ENCODE data around the gene ERN1. TPM values are rescaled to one million over a fixed set of nuclear protein-coding genes. Genes with fewer than 3 reads are reported as not detected.

The ERN1 gene
- total and polyA plus RNA-seq, 2 of the 13 experiments (the other 11 are each of a cell fraction or from before 2014, with no cell fraction given), result 6.0 to 12.7 TPM

DNA sequence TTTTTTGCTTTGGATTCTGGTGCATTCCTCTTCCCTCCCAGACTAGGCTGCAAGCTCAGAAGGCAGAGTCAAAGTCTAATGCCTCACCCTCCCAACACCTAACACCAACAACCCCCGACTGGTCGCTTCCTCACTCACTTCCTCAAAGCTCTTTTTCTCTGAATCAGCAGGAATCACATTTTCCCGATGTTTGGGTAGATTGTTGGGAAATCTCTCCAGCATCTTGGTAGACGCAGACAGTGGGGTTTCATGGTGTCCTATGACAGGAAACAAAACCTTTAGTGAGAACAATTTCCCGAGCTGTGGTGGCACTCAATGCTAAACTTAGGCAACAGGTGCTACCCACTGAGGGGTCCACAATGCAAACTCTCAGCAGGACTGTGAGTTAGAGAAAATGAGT, 69.6 kb downstream of the ERN1 start:
- WGBS (ENCODE audit: low lambda C conversion rate), result 87% methylated on average over 5 of the region's 5 CpGs
- no peaks in the 10 kb centered on the region for H3K79me2 ChIP-seq (ENCODE audit: insufficient read depth, low read length)
- intact Hi-C loops (cut with micrococcal nuclease; ENCODE audit: unreplicated experiment), result no loop called here
- no peaks in the 10 kb centered on the region for H4K20me1 ChIP-seq (ENCODE audit: insufficient read depth, low read length)
- CTCF ChIA-PET (ENCODE audit: low intra/inter-chr PET ratio, low total read pairs), result no interaction called here
- peaks cover 29% of the 10 kb centered on the region for H3K4me1 ChIP-seq (ENCODE audit: insufficient read depth, low read length)
- H3K27me3 ChIP-seq (ENCODE audit: control insufficient read depth in 1 of 2, insufficient read depth in 2 of 2, low read length in 2 of 2), result no peaks in the 10 kb centered on the region
- in situ Hi-C loops (cut with HindIII; ENCODE audit: extremely low pct_ligation_motif_present, low pct_unique_long_range_greater_than_20kb), result loop anchor here (5.0 to 10.0 kb wide), 2 partner anchors 72 to 224 kb away; partner anchors contain the start of gene ERN1
- FAIRE-seq, result peak; percentile 70
- ATAC-seq, result no peak
- POLR2A ChIA-PET, result interaction anchor here (2.3 to 2.6 kb wide), 2 partner anchors 14 to 74 kb away, joined by 6 to 8 read pairs; no protein-coding TSS in a partner anchor
- peaks cover 19 to 71% of the 10 kb centered on the region in 2 experiments for H3K36me3 ChIP-seq (replicated peaks in 1 of 2; ENCODE audit: control insufficient read depth in 1 of 2, insufficient read depth in 2 of 2, low read length in 2 of 2)
- no peak overlapping the region for H3K9ac ChIP-seq (ENCODE audit: insufficient read depth, low read depth, low read length)
- no peak overlapping the region for H3K4me2 ChIP-seq (ENCODE audit: low read depth, low read length)
- H3K4me3 ChIP-seq (replicated peaks in 1 of 3; ENCODE audit: insufficient read depth in 1 of 3, low read depth in 2 of 3, low read length in 3 of 3), result no peak overlapping the region
- TF ChIP-seq, protein P1, sequence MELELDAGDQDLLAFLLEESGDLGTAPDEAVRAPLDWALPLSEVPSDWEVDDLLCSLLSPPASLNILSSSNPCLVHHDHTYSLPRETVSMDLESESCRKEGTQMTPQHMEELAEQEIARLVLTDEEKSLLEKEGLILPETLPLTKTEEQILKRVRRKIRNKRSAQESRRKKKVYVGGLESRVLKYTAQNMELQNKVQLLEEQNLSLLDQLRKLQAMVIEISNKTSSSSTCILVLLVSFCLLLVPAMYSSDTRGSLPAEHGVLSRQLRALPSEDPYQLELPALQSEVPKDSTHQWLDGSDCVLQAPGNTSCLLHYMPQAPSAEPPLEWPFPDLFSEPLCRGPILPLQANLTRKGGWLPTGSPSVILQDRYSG (CRISPR knock-in tag; IDR thresholded peaks at IDR 0.05), result no peak
- no peak for TF ChIP-seq ZNF619 (CRISPR knock-in tag; IDR thresholded peaks at IDR 0.05)
- no peak for TF ChIP-seq ZNF552 (CRISPR knock-in tag; IDR thresholded peaks at IDR 0.05; ENCODE audit: borderline replicate concordance)
- TF ChIP-seq SMYD3 (CRISPR knock-in tag; IDR thresholded peaks at IDR 0.05), result no peak
- TF ChIP-seq MAFK (conservative IDR thresholded peaks at IDR 0.05 in 1 of 2, IDR thresholded peaks at IDR 0.05 in 1 of 2; ENCODE audit: low read length in 2 of 2), result peak; percentile 49 to 53
- TF ChIP-seq, protein P2, sequence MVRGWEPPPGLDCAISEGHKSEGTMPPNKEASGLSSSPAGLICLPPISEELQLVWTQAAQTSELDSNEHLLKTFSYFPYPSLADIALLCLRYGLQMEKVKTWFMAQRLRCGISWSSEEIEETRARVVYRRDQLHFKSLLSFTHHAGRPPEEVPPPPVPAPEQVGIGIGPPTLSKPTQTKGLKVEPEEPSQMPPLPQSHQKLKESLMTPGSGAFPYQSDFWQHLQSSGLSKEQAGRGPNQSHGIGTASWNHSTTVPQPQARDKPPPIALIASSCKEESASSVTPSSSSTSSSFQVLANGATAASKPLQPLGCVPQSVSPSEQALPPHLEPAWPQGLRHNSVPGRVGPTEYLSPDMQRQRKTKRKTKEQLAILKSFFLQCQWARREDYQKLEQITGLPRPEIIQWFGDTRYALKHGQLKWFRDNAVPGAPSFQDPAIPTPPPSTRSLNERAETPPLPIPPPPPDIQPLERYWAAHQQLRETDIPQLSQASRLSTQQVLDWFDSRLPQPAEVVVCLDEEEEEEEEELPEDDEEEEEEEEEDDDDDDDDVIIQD (CRISPR knock-in tag; IDR thresholded peaks at IDR 0.05; ENCODE audit: low read depth), result peak; percentile 49; the same call in 1 of the 2 replicates
- no peak for TF ChIP-seq ZSCAN21 (CRISPR knock-in tag; IDR thresholded peaks at IDR 0.05; ENCODE audit: borderline replicate concordance)
- TF ChIP-seq NR2C2 (CRISPR knock-in tag; IDR thresholded peaks at IDR 0.05; ENCODE audit: borderline replicate concordance), result no peak
- TF ChIP-seq HOXA5 (CRISPR knock-in tag; IDR thresholded peaks at IDR 0.05), result no peak
- no peak for TF ChIP-seq MAFG (CRISPR knock-in tag; IDR thresholded peaks at IDR 0.05)
- TF ChIP-seq MAFF (IDR thresholded peaks at IDR 0.05; ENCODE audit: low read depth, low read length), result peak; percentile 53
- no peak for TF ChIP-seq ZBTB42 (CRISPR knock-in tag; IDR thresholded peaks at IDR 0.05)
- TF ChIP-seq PAX8 (CRISPR knock-in tag; IDR thresholded peaks at IDR 0.05; ENCODE audit: borderline replicate concordance), result no peak
- no peak for TF ChIP-seq ZNF207 (IDR thresholded peaks at IDR 0.05; ENCODE audit: borderline replicate concordance)
- TF ChIP-seq ZNF670 (CRISPR knock-in tag; IDR thresholded peaks at IDR 0.05; ENCODE audit: borderline replicate concordance), result no peak
- TF ChIP-seq RNF2 (conservative IDR thresholded peaks at IDR 0.05; ENCODE audit: low read depth), result no peak
- no peak for TF ChIP-seq PAWR (CRISPR knock-in tag; IDR thresholded peaks at IDR 0.05; ENCODE audit: borderline replicate concordance)
- no peak for TF ChIP-seq FLYWCH1 (CRISPR knock-in tag; IDR thresholded peaks at IDR 0.05)
- no peak for TF ChIP-seq NFYC (CRISPR knock-in tag; IDR thresholded peaks at IDR 0.05)
- TF ChIP-seq ZNF772 (CRISPR knock-in tag; IDR thresholded peaks at IDR 0.05), result no peak
- TF ChIP-seq ZNF572 (CRISPR knock-in tag; IDR thresholded peaks at IDR 0.05), result no peak
- TF ChIP-seq ZNF724P (CRISPR knock-in tag; IDR thresholded peaks at IDR 0.05; ENCODE audit: borderline replicate concordance), result no peak
- no peak for TF ChIP-seq ATAD3A (CRISPR knock-in tag; IDR thresholded peaks at IDR 0.05)
- TF ChIP-seq, protein P3, sequence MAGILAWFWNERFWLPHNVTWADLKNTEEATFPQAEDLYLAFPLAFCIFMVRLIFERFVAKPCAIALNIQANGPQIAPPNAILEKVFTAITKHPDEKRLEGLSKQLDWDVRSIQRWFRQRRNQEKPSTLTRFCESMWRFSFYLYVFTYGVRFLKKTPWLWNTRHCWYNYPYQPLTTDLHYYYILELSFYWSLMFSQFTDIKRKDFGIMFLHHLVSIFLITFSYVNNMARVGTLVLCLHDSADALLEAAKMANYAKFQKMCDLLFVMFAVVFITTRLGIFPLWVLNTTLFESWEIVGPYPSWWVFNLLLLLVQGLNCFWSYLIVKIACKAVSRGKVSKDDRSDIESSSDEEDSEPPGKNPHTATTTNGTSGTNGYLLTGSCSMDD (CRISPR knock-in tag; IDR thresholded peaks at IDR 0.05), result no peak
- DNase-seq (ENCODE audit: low spot score), result no peak
- H3K27ac ChIP-seq (ENCODE audit: extremely low read length, insufficient read depth, low read length), result no peak overlapping the region
- BruUV-seq (replicated peaks), result no TSS peak
- no peak overlapping the region for H2AFZ ChIP-seq (ENCODE audit: low read length)
- H3K9me3 ChIP-seq (ENCODE audit: low read length), result no peaks in the 10 kb centered on the region

Measured in HepG2 (cell line).